Calu3 (cell line): ENCODE measurements around the gene IQCM. TPM values are rescaled to one million over a fixed set of nuclear protein-coding genes. Genes with fewer than 3 reads are reported as not detected.

Source experiments
- BruUV-seq: library from RNA; stranded (reverse); fragments of 400-500 nt; replicated peaks from 2 replicates; lab custom pipeline; 2021; lab: Mats Ljungman, UMichigan
- CTCF ChIA-PET: fragments of 300-600 bp; sonication (Branson Sonifier 250); formaldehyde crosslinking; loops from one replicate; lab custom pipeline; 2022; ENCODE audit warnings: antibody characterized with exemption; lab: Charles Lee
- DNase-seq: peaks from one replicate; pipeline ENCODE4 v3.0.0; 2022
- H3K27ac Mint-ChIP-seq: one replicate; pipeline ENCODE4 v1.8.0; 2022; ENCODE audit warnings: mixed read lengths; ENCODE audit not compliant: unreplicated experiment
- H3K27me3 Mint-ChIP-seq: one replicate; pipeline ENCODE4 v1.8.0; 2022; ENCODE audit warnings: mixed read lengths; ENCODE audit not compliant: unreplicated experiment
- H3K36me3 Mint-ChIP-seq: one replicate; pipeline ENCODE4 v1.8.0; 2022; ENCODE audit warnings: mild to moderate bottlenecking, moderate library complexity, mixed read lengths; ENCODE audit not compliant: insufficient read depth, unreplicated experiment
- H3K4me1 Mint-ChIP-seq: one replicate; pipeline ENCODE4 v1.8.0; 2022; ENCODE audit warnings: mild to moderate bottlenecking, low read depth, mixed read lengths; ENCODE audit not compliant: unreplicated experiment
- H3K4me3 Mint-ChIP-seq: one replicate; pipeline ENCODE4 v1.8.0; 2022; ENCODE audit warnings: mild to moderate bottlenecking, low read depth, moderate library complexity, mixed read lengths; ENCODE audit not compliant: unreplicated experiment
- H3K9me3 Mint-ChIP-seq: one replicate; pipeline ENCODE4 v1.8.0; 2022; ENCODE audit warnings: low read depth, mixed read lengths; ENCODE audit not compliant: unreplicated experiment
- CTCF ChIP-seq: fragments of 200-600 bp; IDR thresholded peaks from one replicate; pipeline ENCODE4 v1.8.0; 2022; ENCODE audit warnings: antibody characterized with exemption; ENCODE audit not compliant: unreplicated experiment
- intact Hi-C: fragments of 100-400 bp; cut with micrococcal nuclease; formaldehyde crosslinking; loops from one replicate; pipeline ENCODE4 v1.10.0; 2022; ENCODE audit not compliant: unreplicated experiment
- total RNA-seq: library from RNA; stranded (reverse); gene quantifications from 2 replicates; pipeline ENCODE4 v1.2.3, GENCODE V29; 2022

IQCM gene
- total RNA-seq, 1 experiment from 2014 or later: not detected

GRCh38 chr4:149555146-149555545 lies 260.5 kb downstream of the IQCM start:
- Mint-ChIP-seq H3K27ac (no peak overlapping the region), H3K27me3 (no peaks in the 10 kb centered on the region), H3K4me1 (no peaks in the 10 kb centered on the region), H3K4me3 (no peak overlapping the region), H3K36me3 (no peaks in the 10 kb centered on the region), H3K9me3 (peaks cover 15% of the 10 kb centered on the region)
- TF ChIP-seq CTCF: no peak
- CTCF ChIA-PET: no interaction called here
- DNase-seq: no peak
- no TSS peak for BruUV-seq
- intact Hi-C loops: no loop called here

DNA sequence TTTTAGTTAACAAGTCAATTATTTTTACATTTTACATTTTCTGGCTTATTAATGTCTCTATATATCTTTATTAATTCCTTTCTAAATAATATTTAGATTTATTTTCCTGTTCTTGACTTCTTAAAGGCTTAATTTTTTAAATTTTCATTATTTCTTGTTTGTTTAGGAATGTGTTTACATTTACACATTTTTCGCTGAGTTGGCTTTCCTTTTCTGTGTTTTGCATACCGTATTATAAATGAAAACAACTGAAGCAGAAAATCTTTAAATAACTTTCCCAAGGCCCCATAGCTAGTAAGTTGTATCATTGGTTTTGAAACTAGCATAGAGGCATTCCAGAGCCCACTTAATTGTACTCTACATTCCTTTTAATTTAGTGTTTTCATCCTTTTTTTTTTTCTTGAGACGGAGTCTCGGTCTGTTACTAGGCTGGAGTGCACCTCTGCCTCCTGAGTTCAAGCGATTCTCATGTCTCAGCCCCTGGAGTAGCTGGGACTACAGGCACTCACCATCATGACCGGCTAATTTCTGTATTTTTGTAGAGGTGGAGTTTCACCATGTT lies 261.6 kb downstream of the IQCM start:
- intact Hi-C loops: no loop called here
- CTCF ChIA-PET: no interaction called here

DNA sequence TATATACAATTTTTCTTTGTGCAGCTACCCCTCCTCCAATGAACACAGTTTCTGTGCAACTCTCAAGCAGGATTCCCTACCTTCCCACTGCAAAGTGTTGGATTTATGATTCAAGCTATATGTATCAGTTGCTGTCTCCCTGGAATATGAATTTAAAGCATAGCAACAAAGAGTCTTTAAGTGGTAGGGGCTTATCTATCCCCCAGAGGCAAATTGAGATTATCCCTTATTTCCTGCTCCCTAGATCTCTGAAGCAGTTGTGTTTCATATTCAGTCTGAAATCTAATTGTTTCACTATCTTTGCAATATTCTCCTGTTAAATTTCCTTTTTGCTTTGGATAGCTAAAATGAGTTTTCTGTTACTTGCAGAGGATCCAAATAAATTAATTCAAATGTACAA lies 263.0 kb downstream of the IQCM start:
- no TSS peak for BruUV-seq
- CTCF ChIA-PET: no interaction called here
- intact Hi-C loops: no loop called here
- TF ChIP-seq CTCF: no peak
- no peaks in the 10 kb centered on the region for H3K36me3 Mint-ChIP-seq
- no peak overlapping the region for H3K27ac Mint-ChIP-seq
- no peak for DNase-seq
- no peak overlapping the region for H3K4me3 Mint-ChIP-seq
- H3K27me3 Mint-ChIP-seq: no peaks in the 10 kb centered on the region
- H3K9me3 Mint-ChIP-seq: peaks cover 8% of the 10 kb centered on the region
- H3K4me1 Mint-ChIP-seq: no peaks in the 10 kb centered on the region

More for the DNA sequence above, 261.6 kb downstream of the IQCM start:
- no peak for TF ChIP-seq CTCF
- no peaks in the 10 kb centered on the region for H3K27me3 Mint-ChIP-seq
- BruUV-seq: no TSS peak
- H3K9me3 Mint-ChIP-seq: peaks cover 12% of the 10 kb centered on the region
- H3K27ac Mint-ChIP-seq: no peak overlapping the region
- no peak overlapping the region for H3K4me3 Mint-ChIP-seq
- no peak for DNase-seq
- H3K4me1 Mint-ChIP-seq: no peaks in the 10 kb centered on the region
- no peaks in the 10 kb centered on the region for H3K36me3 Mint-ChIP-seq

DNA sequence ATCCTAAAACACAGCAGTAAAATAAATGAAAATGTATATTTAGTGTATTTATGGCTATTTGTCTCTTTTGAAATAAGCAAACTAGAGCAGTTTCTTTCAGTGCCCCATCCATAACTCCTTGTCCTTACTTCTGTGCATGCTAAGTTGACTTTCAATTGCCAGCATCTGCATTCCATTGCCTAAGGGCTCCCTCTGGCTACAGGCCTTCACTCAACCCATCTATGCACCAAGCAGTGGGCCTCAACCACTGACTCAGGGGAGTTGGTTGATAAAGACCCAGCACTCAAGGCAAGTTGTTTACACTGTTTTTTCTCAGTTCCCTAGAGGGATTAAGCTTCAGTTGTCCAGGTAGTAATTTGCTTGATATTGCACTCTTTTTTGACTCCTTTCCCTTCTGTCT lies 265.7 kb downstream of the IQCM start:
- no peaks in the 10 kb centered on the region for H3K4me1 Mint-ChIP-seq
- BruUV-seq: no TSS peak
- CTCF ChIA-PET: no interaction called here
- TF ChIP-seq CTCF: no peak
- peaks cover 3% of the 10 kb centered on the region for H3K9me3 Mint-ChIP-seq
- no peaks in the 10 kb centered on the region for H3K27me3 Mint-ChIP-seq
- intact Hi-C loops: loop anchor here (10.0 kb wide), 1 partner anchor 175 kb away; no protein-coding TSS in a partner anchor
- DNase-seq: no peak
- H3K36me3 Mint-ChIP-seq: no peaks in the 10 kb centered on the region
- no peak overlapping the region for H3K4me3 Mint-ChIP-seq
- H3K27ac Mint-ChIP-seq: no peak overlapping the region
